Fibroblast of lung (primary cell): Measurements from ENCODE around the gene PODXL2. TPM values are rescaled to one million over a fixed set of nuclear protein-coding genes. Genes with fewer than 3 reads are reported as not detected.

ENCODE experiments used
- DNase-seq, 2 donors: peaks; one replicate each; pipeline versions ENCODE4 v3.0.0 to v3.0.0-alpha.2; 2010; ENCODE audit warnings: low read depth in 2 of 2
- H2AFZ ChIP-seq: 2 replicates; pipeline ENCODE4 v1.5.1; 2012; ENCODE audit warnings: low read length, control low read depth, inconsistent platforms
- H3K27ac ChIP-seq: 2 replicates; pipeline ENCODE4 v1.5.1; 2011; ENCODE audit warnings: low read length, control low read depth; ENCODE audit not compliant: insufficient read depth
- H3K27me3 ChIP-seq: 2 replicates; pipeline ENCODE4 v1.5.1; 2011; ENCODE audit warnings: mild to moderate bottlenecking, low read length; ENCODE audit not compliant: control insufficient read depth, insufficient read depth
- H3K36me3 ChIP-seq: 2 replicates; pipeline ENCODE4 v1.5.1; 2011; ENCODE audit warnings: low read length; ENCODE audit not compliant: control insufficient read depth, insufficient read depth
- H3K4me1 ChIP-seq: 2 replicates; pipeline ENCODE4 v1.5.1; 2011; ENCODE audit warnings: low read length; ENCODE audit not compliant: control insufficient read depth, insufficient read depth; ENCODE audit errors: extremely low read depth
- H3K4me2 ChIP-seq: 2 replicates; pipeline ENCODE4 v1.5.1; 2011; ENCODE audit warnings: low read length, control low read depth; ENCODE audit not compliant: insufficient read depth; ENCODE audit errors: extremely low read depth
- H3K4me3 ChIP-seq, 4 experiments: fragments of 200-600 bp in 1 of 4; sonication (generic) in 1 of 4; replicated peaks in 1 of 4; 2 replicates each; pipeline ENCODE4 v1.5.1; 2011 to 2016; ENCODE audit warnings: low read length in 4 of 4, low read depth in 3 of 4, mild to moderate bottlenecking in 3 of 4, control low read depth in 2 of 4, inconsistent platforms in 1 of 4, mixed read lengths in 1 of 4; ENCODE audit not compliant: insufficient read depth in 1 of 4; ENCODE audit errors: control extremely low read depth in 1 of 4
- H3K79me2 ChIP-seq: 2 replicates; pipeline ENCODE4 v1.5.1; 2012; ENCODE audit warnings: mild to moderate bottlenecking, low read length, inconsistent platforms; ENCODE audit not compliant: control insufficient read depth, insufficient read depth
- H3K9ac ChIP-seq: 2 replicates; pipeline ENCODE4 v1.5.1; 2011; ENCODE audit warnings: mild to moderate bottlenecking, low read length, control low read depth; ENCODE audit not compliant: insufficient read depth
- H3K9me3 ChIP-seq: 2 replicates; pipeline ENCODE4 v1.5.1; 2012; ENCODE audit warnings: low read depth, low read length; ENCODE audit not compliant: control insufficient read depth, insufficient read depth
- H4K20me1 ChIP-seq: 2 replicates; pipeline ENCODE4 v1.5.1; 2011; ENCODE audit warnings: low read length; ENCODE audit not compliant: control insufficient read depth, insufficient read depth; ENCODE audit errors: extremely low read depth
- EZH2 ChIP-seq: IDR thresholded peaks from 2 replicates; pipeline ENCODE4 v1.5.1; 2012; ENCODE audit warnings: low read length, control low read depth, mild to moderate bottlenecking; ENCODE audit errors: missing control alignments
- polyA plus RNA-seq, 2 donors: library from polyadenylated mRNA; depleted of rRNA in 1 of 2; stranded (reverse) in 1 of 2; unstranded in 1 of 2; fragments of >200 nt; gene quantifications; 2 replicates each; pipeline ENCODE4 v1.2.1, GENCODE V29; 2011 to 2012; ENCODE audit warnings: missing spikeins in 1 of 2
- total RNA-seq: library from RNA; depleted of rRNA; stranded (reverse); fragments of >200 nt; gene quantifications from 2 replicates; pipeline ENCODE4 v1.2.1, GENCODE V29; 2014
- TF ChIP-seq, protein P1 (sequence below), 2 donors: IDR thresholded peaks in 1 of 2; conservative IDR thresholded peaks in 1 of 2; 1 replicate in 1 of 2; 2 replicates in 1 of 2; pipeline ENCODE4 v1.5.1; 2011 to 2012; ENCODE audit warnings: low read length in 2 of 2, control low read depth in 1 of 2, inconsistent platforms in 1 of 2, low read depth in 1 of 2, mild to moderate bottlenecking in 1 of 2

Gene PODXL2
- total and polyA plus RNA-seq, 2 donors (not counting 1 experiment from before 2014, with no cell fraction given), result 0.50 to 0.98 TPM

GRCh38 chr3:127629467-127630403, 750 bp downstream of the PODXL2 start:
- peak overlapping the region; percentile 23 to 44 (median 35) for H3K4me3 ChIP-seq
- H3K9me3 ChIP-seq, result no peaks in the 10 kb centered on the region
- H3K27ac ChIP-seq, result no peak overlapping the region
- H3K79me2 ChIP-seq, result no peaks in the 10 kb centered on the region
- TF ChIP-seq, protein P1, sequence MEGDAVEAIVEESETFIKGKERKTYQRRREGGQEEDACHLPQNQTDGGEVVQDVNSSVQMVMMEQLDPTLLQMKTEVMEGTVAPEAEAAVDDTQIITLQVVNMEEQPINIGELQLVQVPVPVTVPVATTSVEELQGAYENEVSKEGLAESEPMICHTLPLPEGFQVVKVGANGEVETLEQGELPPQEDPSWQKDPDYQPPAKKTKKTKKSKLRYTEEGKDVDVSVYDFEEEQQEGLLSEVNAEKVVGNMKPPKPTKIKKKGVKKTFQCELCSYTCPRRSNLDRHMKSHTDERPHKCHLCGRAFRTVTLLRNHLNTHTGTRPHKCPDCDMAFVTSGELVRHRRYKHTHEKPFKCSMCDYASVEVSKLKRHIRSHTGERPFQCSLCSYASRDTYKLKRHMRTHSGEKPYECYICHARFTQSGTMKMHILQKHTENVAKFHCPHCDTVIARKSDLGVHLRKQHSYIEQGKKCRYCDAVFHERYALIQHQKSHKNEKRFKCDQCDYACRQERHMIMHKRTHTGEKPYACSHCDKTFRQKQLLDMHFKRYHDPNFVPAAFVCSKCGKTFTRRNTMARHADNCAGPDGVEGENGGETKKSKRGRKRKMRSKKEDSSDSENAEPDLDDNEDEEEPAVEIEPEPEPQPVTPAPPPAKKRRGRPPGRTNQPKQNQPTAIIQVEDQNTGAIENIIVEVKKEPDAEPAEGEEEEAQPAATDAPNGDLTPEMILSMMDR (conservative IDR thresholded peaks at IDR 0.05 in 1 of 2, IDR thresholded peaks at IDR 0.05 in 1 of 2; ENCODE audit: low read depth in 1 of 2, low read length in 2 of 2), result no peak
- peak; percentile 64 for TF ChIP-seq EZH2
- no peak overlapping the region for H2AFZ ChIP-seq
- H3K27me3 ChIP-seq, result peaks cover 30% of the 10 kb centered on the region
- no peak for DNase-seq
- no peak overlapping the region for H3K9ac ChIP-seq
- peak overlapping the region; percentile 88 for H3K4me2 ChIP-seq
- peaks cover 3% of the 10 kb centered on the region for H3K4me1 ChIP-seq
- peaks cover 2% of the 10 kb centered on the region for H4K20me1 ChIP-seq
- no peaks in the 10 kb centered on the region for H3K36me3 ChIP-seq

DNA sequence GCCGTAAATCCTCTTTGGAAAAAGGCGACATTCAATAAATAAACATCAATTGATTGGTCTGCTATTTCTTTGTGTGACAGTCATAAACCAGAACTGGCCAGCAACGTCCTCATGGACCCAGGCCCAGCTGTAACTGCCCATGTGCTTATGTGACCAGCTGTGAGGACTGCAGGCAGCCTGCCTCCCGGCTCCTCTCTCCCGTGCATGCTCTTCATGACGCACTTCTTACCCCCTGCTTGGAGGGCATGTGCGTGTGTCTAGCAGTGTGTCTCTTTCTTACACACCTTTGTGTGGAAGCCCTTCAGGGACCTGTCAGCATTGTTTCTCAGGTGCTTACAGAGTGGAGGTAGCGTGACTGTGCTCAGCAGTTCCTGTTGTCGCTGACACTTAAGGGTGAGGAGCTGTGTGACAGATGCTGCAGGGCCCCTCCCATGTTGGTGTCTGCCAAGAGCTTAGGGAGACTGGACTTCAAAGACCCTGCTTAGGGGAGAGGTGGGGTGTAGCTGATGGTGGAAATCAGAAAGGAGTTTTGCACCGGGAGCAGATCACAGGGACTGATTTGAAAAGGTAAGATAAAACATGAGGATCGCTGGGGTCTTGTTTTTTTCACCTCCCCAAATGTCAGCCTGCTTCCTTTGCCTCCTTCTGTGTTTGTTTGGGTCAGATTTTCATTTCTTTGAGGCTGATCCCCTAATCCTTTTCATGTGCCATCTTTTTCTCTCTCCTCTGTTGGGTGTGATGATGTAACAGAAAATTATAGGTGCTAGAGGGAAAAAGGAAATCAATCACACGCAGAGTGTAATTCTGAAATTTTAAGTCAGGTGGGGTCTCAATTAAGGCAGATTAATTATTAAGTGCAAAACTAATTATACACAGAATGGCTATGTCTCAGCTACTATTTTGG, 2.1 kb downstream of the PODXL2 start:
- peaks cover 30% of the 10 kb centered on the region for H3K27me3 ChIP-seq
- H3K4me3 ChIP-seq, result no peak overlapping the region

More for the DNA sequence above, 2.1 kb downstream of the PODXL2 start:
- no peak overlapping the region for H3K9ac ChIP-seq
- H3K36me3 ChIP-seq, result no peaks in the 10 kb centered on the region
- H3K27ac ChIP-seq, result no peak overlapping the region
- H2AFZ ChIP-seq, result no peak overlapping the region
- peaks cover 2% of the 10 kb centered on the region for H4K20me1 ChIP-seq
- no peak overlapping the region for H3K4me2 ChIP-seq
- H3K9me3 ChIP-seq, result no peaks in the 10 kb centered on the region
- H3K4me1 ChIP-seq, result peaks cover 3% of the 10 kb centered on the region
- no peak for DNase-seq
- H3K79me2 ChIP-seq, result no peaks in the 10 kb centered on the region
- TF ChIP-seq, protein P1 (conservative IDR thresholded peaks at IDR 0.05 in 1 of 2, IDR thresholded peaks at IDR 0.05 in 1 of 2; ENCODE audit: low read depth in 1 of 2, low read length in 2 of 2), result no peak
- peak; percentile 27 for TF ChIP-seq EZH2
